HG03469 (cell line): ENCODE results near the gene KCTD5.
"Not testable (repeated sequence)": the region's sequence is repeated elsewhere in the genome, so short reads cannot be mapped to it uniquely, and the experiment has no call there.

Experiments used
- ATAC-seq: cut with Tn5 transposase; IDR thresholded peaks from one replicate; pipeline ENCODE4 v1.9.1; 2021; ENCODE audit warnings: mild to moderate bottlenecking, moderate library complexity, moderate number of reproducible peaks; ENCODE audit not compliant: unreplicated experiment

The KCTD5 gene

GRCh38 chr16:2721634-2722173 is 39.4 kb downstream of the KCTD5 start:
- ATAC-seq = not testable (repeated sequence)

GRCh38 chr16:2724088-2724676 is 41.9 kb downstream of the KCTD5 start:
- ATAC-seq = no peak

- ATAC-seq = no peak
Measured at GRCh38 chr16:2724816-2725348, 42.6 kb downstream of the KCTD5 start.

GRCh38 chr16:2726923-2727322 is 44.6 kb downstream of the KCTD5 start:
- no peak for ATAC-seq

GRCh38 chr16:2728034-2728433 is 45.7 kb downstream of the KCTD5 start:
- ATAC-seq = no peak

GRCh38 chr16:2734844-2735515 is 52.7 kb downstream of the KCTD5 start:
- ATAC-seq = no peak

GRCh38 chr16:2736476-2737237 is 54.3 kb downstream of the KCTD5 start:
- ATAC-seq = no peak

GRCh38 chr16:2737238-2737605 is 54.9 kb downstream of the KCTD5 start:
- no peak for ATAC-seq

GRCh38 chr16:2737895-2738418 is 55.6 kb downstream of the KCTD5 start:
- no peak for ATAC-seq

- ATAC-seq = no peak
Measured at GRCh38 chr16:2738615-2739014, 56.3 kb downstream of the KCTD5 start.

- no peak for ATAC-seq
Measured at GRCh38 chr16:2739625-2740430, 57.5 kb downstream of the KCTD5 start.

GRCh38 chr16:2740476-2740875 is 58.2 kb downstream of the KCTD5 start:
- no peak for ATAC-seq

GRCh38 chr16:2741168-2741567 is 58.8 kb downstream of the KCTD5 start:
- no peak for ATAC-seq

- ATAC-seq = no peak
Measured at GRCh38 chr16:2742323-2743006, 60.1 kb downstream of the KCTD5 start.

- ATAC-seq = no peak
Measured at GRCh38 chr16:2743007-2743810, 60.9 kb downstream of the KCTD5 start.

GRCh38 chr16:2744711-2745110 is 62.4 kb downstream of the KCTD5 start:
- ATAC-seq = no peak

GRCh38 chr16:2745116-2745890 is 63.0 kb downstream of the KCTD5 start:
- ATAC-seq = no peak

GRCh38 chr16:2745961-2746360 is 63.6 kb downstream of the KCTD5 start:
- ATAC-seq = no peak
